ENCODE measurements around the gene FDX2.

FDX2 gene

GRCh38 chr19:10309423-10309822, 6.4 kb downstream of the FDX2 start, which contains the start of gene ZGLP1:
ZGLP1 (minus strand) TSS chr19:10309815.
- no peak for DNase-seq (ENCODE audit: low read depth in 1 of 2, low spot score in 1 of 2)
- in situ Hi-C loops (cut with HindIII; ENCODE audit: low pct_unique_long_range_greater_than_20kb, low sequenced_read_pairs), result no loop called here
- no peak for TF ChIP-seq JUND (IDR thresholded peaks at IDR 0.05; ENCODE audit: low read depth)

- no peak for TF ChIP-seq JUND (IDR thresholded peaks at IDR 0.05; ENCODE audit: low read depth)
- in situ Hi-C loops (cut with HindIII; ENCODE audit: low pct_unique_long_range_greater_than_20kb, low sequenced_read_pairs), result no loop called here
- DNase-seq (ENCODE audit: low read depth in 1 of 2, low spot score in 1 of 2), result no peak
Measured at GRCh38 chr19:10306327-10306726, 9.5 kb downstream of the FDX2 start.

GRCh38 chr19:10305139-10305806, 10.5 kb downstream of the FDX2 start:
- no peak for DNase-seq (ENCODE audit: low read depth in 1 of 2, low spot score in 1 of 2)
- no peak for TF ChIP-seq JUND (IDR thresholded peaks at IDR 0.05; ENCODE audit: low read depth)
- in situ Hi-C loops (cut with HindIII; ENCODE audit: low pct_unique_long_range_greater_than_20kb, low sequenced_read_pairs), result no loop called here

- in situ Hi-C loops (cut with HindIII; ENCODE audit: low pct_unique_long_range_greater_than_20kb, low sequenced_read_pairs), result no loop called here
- no peak for TF ChIP-seq JUND (IDR thresholded peaks at IDR 0.05; ENCODE audit: low read depth)
- peak in 1 of 2 experiments; percentile 22 for DNase-seq (ENCODE audit: low read depth in 1 of 2, low spot score in 1 of 2)
Measured at GRCh38 chr19:10299545-10300458, 16.0 kb downstream of the FDX2 start.

GRCh38 chr19:10295847-10296591, 19.8 kb downstream of the FDX2 start:
- no peak for TF ChIP-seq JUND (IDR thresholded peaks at IDR 0.05; ENCODE audit: low read depth)
- no peak for DNase-seq (ENCODE audit: low read depth in 1 of 2, low spot score in 1 of 2)
- in situ Hi-C loops (cut with HindIII; ENCODE audit: low pct_unique_long_range_greater_than_20kb, low sequenced_read_pairs), result no loop called here

- no peak for DNase-seq (ENCODE audit: low read depth in 1 of 2, low spot score in 1 of 2)
- in situ Hi-C loops (cut with HindIII; ENCODE audit: low pct_unique_long_range_greater_than_20kb, low sequenced_read_pairs), result no loop called here
- TF ChIP-seq JUND (IDR thresholded peaks at IDR 0.05; ENCODE audit: low read depth), result no peak
Measured at GRCh38 chr19:10295305-10295846, 20.4 kb downstream of the FDX2 start.

GRCh38 chr19:10294368-10294697, 21.5 kb downstream of the FDX2 start:
- in situ Hi-C loops (cut with HindIII; ENCODE audit: low pct_unique_long_range_greater_than_20kb, low sequenced_read_pairs), result no loop called here
- DNase-seq (ENCODE audit: low read depth in 1 of 2, low spot score in 1 of 2), result no peak
- no peak for TF ChIP-seq JUND (IDR thresholded peaks at IDR 0.05; ENCODE audit: low read depth)

- no peak for TF ChIP-seq JUND (IDR thresholded peaks at IDR 0.05; ENCODE audit: low read depth)
- DNase-seq (ENCODE audit: low read depth in 1 of 2, low spot score in 1 of 2), result no peak
- in situ Hi-C loops (cut with HindIII; ENCODE audit: low pct_unique_long_range_greater_than_20kb, low sequenced_read_pairs), result no loop called here
Measured at GRCh38 chr19:10293637-10294367, 22.0 kb downstream of the FDX2 start.

- in situ Hi-C loops (cut with HindIII; ENCODE audit: low pct_unique_long_range_greater_than_20kb, low sequenced_read_pairs), result no loop called here
- TF ChIP-seq JUND (IDR thresholded peaks at IDR 0.05; ENCODE audit: low read depth), result no peak
- no peak for DNase-seq (ENCODE audit: low read depth in 1 of 2, low spot score in 1 of 2)
Measured at GRCh38 chr19:10292789-10293636, 22.8 kb downstream of the FDX2 start.

GRCh38 chr19:10292206-10292788, 23.5 kb downstream of the FDX2 start:
- no peak for TF ChIP-seq JUND (IDR thresholded peaks at IDR 0.05; ENCODE audit: low read depth)
- in situ Hi-C loops (cut with HindIII; ENCODE audit: low pct_unique_long_range_greater_than_20kb, low sequenced_read_pairs), result no loop called here
- DNase-seq (ENCODE audit: low read depth in 1 of 2, low spot score in 1 of 2), result peak; percentile 82 to 90

All from T47D (cell line).